Activated T-cell treated with anti-CD3 and anti-CD28 coated beads for 48 hours (primary cell): ENCODE measurements around the gene PWWP2B.
A peak's percentile ranks its signal among the peaks of the same experiment; 100 is the strongest.

Experiments
- DNase-seq: peaks from one replicate; pipeline ENCODE4 v3.0.0-alpha.2; 2020; ENCODE audit warnings: low read depth

Gene PWWP2B

DNA sequence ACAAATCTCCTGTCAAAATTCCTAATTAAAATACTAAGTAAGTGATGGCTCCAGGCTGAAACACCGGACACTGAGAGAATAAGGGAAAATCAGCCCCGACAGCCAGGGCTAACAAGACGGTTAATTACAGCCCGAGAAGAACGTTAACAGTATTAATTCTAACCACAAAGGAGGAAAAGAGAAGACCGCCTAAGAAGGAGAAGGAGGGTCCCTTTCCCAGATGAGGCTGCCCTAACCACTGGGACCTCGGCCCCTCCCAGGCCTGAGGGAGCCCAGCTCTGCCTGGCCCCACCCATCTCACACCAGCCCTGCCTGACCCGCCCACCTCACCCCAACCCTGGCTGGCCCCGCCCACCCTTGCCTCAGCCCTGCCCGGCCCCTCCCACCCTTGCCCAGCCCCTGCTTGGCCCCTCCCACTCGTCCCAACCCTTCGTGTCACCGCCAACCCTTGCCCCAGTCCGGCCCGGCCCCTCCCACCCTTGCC, 51.3 kb downstream of the PWWP2B start:
- peak; percentile 57 for DNase-seq

DNA sequence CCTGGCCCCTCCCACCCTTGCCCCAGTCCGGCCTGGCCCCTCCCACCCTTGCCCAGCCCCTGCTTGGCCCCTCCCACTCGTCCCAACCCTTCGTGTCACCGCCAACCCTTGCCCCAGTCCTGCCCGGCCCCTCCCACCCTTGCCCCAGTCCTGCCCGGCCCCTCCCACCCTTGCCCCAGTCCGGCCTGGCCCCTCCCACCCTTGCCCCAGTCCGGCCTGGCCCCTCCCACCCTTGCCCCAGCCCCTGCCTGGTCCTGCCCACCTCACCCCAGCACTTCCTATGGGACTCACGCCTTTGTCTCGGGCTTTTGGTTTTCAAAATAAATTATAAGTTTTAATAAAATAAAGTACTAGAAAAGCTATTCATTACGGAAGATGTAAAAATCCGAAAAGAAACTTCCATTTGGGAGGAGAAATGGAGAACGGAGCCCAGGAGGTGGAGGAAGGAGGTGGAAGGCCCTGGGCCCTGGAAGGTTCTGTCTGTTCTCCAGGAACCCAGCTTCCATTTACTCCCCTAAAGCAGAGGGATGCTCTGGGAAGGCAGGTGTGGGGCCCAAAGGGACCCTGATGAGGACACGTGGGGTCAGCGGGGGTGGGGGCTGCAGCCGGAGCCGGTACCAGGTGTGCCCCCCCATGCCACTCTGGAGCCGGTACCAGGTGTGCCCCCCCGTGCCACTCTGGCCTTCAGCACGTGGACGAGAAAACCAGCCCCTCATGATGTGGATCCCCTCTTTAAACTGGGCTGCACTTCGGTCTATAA, 52.2 kb downstream of the PWWP2B start:
- no peak for DNase-seq

DNA sequence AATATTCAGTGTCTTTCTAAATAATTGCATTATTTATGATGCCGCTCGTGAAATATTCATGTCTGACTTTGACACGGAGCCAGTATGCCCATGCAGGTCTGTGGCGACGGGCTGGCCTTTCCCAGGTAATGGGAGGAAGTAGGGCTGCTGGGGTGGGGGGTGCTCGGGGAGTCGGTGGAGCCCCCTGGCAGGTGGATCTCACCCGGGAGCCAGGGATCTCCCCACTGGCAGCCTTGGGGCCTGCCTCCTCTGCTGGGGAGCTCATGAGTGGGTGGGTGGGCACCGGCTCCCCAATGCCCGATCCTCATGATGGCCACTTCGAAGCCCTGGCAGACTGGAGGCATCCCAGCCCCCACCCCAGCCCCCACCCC, 52.8 kb downstream of the PWWP2B start:
- DNase-seq, result no peak

DNA sequence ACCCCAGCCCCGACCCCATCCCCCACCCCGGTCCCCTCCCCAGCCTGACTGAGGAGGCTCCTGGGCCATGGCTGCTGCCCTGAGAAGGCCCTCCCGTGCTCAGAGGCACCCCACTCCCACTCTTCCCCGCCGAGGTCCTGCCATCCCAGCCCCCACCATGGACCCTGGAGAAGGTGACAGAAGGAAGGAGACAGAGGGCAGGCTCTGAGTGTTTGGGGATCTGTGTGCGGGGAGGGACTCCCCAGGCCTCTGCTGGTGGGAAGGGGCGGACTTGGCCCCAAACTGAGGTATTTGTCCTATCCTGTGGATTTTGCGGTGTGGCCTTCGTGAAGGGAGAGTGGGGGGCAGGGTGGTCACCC, 53.4 kb downstream of the PWWP2B start:
- DNase-seq, result no peak

DNA sequence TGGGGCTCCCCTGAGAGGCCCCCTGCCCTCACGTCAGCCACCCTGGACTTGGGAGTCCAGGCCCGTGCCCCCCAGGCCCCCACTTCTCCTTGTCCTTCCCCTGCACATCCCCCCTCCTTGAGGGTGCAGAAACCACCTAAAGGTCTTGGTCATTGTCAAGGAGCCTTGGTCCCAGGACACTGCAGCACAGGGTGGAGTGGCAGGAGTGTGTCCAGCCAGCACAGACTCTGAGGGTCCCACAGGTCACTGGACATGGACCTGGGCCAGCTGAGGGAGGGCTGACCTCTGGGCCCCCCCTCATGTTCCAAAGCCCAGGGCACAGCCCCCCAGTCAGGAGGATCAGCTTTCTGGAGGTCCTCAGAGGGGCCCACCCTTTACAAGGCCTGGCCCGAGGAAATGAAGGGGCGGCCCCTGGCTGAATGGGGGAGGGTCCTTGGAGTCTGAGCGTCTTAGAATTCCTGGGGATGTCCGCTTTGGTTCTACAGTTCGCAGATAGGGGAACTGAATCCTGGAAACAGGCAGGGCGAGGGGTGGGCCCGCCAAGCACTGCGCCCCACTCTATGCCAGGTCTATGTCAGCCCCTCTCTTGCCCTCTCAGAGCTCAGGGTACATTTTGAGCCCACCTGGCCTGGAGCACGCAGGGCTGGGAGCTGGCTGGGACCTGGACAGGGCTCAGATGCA, 54.0 kb downstream of the PWWP2B start:
- no peak for DNase-seq

DNA sequence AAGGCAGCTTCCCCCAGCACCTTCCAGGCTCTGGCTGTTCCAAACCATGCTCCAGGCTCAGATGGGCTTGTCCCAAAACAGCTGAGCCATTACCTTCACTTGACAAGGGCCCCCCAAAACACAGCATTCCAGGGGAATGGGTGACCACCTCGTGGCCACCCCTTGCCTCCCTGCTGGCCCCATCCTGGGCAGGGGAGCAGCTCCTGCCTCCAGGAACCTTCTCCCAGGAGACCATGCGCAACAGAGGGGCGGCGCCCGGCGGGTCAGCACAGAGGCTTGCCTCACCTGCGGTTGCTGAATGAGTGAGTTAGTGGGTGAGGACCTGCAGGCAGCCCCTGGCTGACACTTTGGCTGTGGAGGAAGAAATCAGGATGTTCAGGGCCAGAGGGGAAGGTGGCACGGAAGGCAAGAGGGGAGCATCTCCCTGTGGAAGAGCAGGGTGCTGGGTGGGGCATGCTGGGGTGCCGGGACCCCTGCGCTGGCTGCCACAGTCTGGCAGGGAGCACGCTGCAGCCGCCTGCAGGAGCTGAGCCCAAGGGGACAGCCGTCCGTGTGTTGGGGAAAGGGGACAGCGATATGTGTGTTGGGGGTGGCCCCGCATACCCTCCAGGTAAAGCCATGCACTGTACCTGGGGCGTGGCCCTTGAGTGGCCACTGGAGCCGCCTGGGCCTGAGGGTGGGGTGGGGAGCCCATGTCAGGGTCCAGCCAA, 54.7 kb downstream of the PWWP2B start:
- no peak for DNase-seq

DNA sequence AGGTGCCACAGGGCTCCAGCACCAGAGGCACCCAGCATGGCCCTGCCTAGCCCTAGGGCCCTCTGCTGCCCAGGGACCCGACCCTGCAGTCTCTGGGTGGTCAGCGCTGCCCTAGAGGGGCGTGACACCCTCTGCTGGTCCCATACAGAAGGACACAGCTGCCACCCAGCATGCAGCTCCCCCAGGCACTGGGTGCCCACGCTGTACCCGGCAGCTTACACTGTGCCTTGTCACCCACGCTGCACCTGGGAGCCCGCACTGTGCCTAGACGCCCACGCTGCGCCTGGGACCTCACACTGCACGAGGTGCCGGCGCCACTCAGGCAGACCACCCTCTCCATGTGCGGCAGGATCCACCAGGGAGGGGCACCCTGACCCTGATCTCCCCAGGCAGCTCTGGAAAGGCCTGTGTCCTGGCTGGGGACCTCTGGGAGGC, 55.2 kb downstream of the PWWP2B start:
- no peak for DNase-seq

DNA sequence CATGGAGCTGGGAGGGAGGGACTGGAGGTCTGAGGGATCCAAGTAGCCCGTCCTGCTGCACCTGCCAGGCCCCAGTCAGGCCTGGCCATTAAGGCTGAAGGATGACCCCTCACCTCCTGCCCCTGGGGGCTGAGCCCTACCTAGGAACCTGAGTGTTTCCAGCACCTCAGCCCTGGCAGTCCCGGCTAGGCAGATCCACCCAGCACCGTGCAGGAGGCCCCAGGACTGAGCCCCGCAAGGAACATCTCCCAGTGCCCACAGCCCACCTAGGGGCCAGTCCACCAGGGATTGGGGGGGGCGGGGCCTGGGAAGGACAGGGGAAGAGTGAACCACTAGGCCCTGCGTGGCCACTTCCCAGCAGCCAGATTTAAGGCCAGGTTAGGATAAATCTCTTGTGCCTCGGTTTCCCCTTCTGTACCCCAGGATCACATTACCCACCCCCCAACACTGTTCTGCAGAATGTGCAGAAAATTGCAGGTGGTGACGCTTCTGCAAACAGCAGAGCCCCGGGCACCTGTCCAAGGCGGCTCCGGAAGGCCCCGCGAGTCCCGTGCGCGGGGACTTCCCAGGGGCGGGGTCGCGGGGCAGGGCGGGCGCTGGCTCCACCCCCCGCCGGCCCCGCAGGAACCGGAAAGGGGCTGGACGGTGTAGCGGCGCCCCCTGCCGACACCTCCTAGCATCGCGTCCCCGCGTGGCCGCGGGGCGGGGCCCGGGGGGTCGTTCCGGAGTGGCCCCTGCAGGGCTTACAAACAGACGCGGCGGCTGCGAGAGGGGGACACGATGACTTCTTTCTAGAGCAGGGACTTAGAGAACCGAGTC, 55.9 kb downstream of the PWWP2B start:
- peak; percentile 87 for DNase-seq

DNA sequence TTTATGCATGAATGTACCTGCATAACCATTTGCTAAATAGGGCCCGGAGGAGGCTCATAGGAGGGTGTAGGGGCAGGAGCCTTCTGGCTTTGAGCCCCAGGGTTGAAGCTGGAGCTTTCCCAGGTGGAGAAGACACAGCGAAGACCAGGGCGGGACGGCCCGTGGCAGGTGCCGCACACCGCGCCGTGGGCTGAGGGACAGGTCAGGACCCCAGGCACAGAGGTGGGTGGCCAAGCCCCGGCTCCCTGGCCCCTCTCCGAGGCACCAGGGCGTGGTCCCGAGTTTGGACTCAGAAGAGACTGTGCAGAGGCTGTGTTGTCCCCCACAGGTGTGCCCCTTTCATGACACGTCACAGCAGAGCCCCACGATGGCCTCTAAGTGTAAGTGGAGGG, 56.5 kb downstream of the PWWP2B start:
- DNase-seq, result no peak

- no peak for DNase-seq
These were observed 57.5 kb downstream of the PWWP2B start for GRCh38 chr10:132454296-132455198.

DNA sequence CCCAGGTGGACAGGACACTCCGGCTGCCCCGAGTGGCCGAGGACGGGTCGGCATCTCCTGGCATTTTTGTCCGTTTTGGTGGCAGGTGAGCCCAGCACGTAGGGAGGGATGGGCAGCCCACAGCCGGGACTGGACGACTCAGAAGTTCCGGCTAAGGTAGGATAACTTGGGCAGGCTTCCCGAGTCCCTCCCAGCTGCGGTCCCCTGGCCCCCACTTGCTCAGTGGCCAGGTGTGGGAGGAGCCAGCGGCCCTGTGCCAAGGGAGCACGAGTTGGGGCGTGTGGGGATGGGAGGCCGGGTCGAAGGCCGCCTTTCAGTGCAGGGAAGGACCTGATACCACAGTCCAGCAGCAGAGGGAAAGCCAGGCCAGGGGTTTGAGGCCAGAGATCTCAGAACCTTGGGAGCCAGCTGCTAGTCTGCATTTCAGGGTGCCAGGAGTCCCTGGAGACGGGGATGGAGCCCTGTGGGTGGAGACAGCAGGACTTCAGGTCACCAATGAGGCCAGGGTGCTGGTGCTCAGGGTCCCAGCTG, 58.5 kb downstream of the PWWP2B start:
- no peak for DNase-seq

DNA sequence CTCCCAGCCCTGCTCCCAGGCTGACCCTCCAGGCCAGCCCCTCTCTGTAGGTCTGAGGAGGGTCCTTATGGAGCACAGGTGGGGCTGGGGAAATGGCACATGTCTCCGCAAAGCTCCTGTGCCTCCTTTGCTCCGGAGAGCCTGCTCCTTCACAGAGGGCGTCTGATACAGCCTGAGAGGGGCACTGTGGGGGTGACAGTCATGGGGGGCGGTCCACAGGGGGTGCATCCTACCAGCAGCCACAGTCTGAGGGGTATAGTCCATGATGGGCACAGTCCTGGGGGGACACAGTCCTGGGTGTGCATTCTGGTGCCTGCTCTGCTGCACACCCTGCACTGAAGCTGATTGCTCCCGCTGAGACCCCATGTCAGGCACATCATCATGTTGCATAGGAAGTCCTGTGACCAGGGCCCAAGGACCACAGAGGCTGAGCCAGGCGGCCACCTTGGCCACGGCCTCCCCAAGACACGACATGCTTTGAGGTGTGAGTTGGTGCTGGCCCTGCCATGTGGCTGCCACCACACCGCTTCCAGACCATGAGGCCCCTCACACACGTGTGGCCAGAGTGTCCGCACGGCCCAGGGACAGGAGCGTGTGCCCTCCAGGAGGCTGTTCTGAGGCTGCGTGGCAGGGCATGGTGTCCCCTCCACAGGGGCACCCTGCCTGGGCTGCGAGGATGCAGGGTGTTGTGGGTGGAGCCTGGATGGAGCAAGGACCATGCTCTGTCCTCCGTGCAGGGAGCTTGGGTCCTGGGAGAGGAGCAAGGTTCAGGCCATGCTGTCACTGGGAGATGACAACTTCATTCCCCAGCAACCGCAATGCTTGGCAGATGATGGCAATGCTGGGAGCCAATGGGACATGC, 59.2 kb downstream of the PWWP2B start:
- DNase-seq, result no peak

GRCh38 chr10:132456881-132457280, 59.9 kb downstream of the PWWP2B start:
- no peak for DNase-seq

- DNase-seq, result no peak
These were observed 60.5 kb downstream of the PWWP2B start for GRCh38 chr10:132457328-132458070.

DNA sequence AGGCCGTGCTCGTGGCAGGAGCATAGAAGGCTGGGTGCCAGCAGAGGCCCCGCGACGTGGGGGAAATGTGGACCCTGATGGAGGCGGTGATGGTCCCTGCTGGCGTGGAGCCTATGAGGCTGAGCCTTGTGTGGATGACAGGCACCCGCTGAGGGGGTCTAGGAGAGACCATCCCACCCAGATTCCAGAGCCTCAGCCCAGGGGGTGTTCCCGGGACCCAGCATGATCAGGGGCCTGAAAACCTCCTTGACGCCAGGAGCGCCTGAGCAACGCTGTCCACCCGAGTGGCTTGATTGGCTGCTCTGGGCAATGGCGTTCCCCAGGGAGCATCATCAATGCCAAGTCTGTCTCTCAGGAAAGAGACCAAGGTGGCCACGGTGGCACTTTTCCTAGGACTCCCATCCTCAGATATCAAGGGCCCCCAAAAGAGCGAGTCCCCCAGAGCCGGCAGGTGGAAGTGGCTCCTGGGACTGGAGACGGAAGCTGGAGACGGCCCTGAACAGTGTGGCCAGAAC, 61.1 kb downstream of the PWWP2B start:
- DNase-seq, result no peak

GRCh38 chr10:132458586-132459300, 61.7 kb downstream of the PWWP2B start:
- peak; percentile 64 for DNase-seq

GRCh38 chr10:132459301-132460003, 62.5 kb downstream of the PWWP2B start:
- DNase-seq, result no peak

GRCh38 chr10:132460071-132460470, 63.1 kb downstream of the PWWP2B start:
- DNase-seq, result no peak
